ENCODE measurements around the gene CACNA1S.

The CACNA1S gene

GRCh38 chr1:201090541-201090940 lies 21.7 kb downstream of the CACNA1S start:
- no peak for DNase-seq

DNA sequence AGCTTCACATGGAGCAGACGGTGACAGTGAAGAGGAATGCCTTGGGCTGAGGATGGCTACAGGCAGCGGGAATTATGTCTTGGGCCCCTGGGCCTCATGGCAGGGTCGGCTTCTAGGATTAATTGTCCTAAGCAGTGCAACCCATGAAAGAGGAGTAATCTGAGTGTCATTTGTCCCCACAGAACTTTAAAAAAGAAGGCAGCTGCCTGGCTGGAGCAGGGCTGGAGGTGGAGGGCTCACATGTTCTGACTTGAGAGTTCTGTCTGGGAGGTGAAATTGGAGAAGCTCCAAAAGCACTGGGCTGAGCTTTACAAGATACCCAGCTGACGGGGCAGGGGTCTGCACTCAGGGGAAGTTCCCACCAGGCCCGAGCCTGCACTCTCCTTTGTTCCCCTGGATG lies 22.6 kb downstream of the CACNA1S start:
- DNase-seq, result no peak

GRCh38 chr1:201088901-201089525 lies 23.2 kb downstream of the CACNA1S start:
- no peak for DNase-seq

DNA sequence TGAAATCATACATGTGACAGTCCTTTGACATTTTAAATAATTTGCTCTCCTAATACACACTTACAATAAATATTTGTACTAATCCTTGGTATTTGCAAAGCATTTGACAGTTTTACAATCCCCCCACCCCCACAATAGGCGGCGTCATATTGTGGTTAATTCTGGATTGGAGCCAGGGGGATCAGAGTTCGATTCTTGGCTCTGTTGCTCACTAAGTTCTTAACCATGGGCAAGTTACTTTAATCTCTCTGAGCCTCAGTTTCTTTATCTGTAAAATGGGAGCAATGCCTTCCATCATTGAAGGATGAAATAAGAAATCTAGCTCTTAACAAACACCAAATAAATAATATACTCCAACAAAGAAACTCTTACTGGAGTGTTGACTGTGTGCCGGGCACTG lies 23.8 kb downstream of the CACNA1S start:
- DNase-seq, result no peak

GRCh38 chr1:201085902-201086735 lies 26.1 kb downstream of the CACNA1S start:
- peak; percentile 75 for DNase-seq

DNA sequence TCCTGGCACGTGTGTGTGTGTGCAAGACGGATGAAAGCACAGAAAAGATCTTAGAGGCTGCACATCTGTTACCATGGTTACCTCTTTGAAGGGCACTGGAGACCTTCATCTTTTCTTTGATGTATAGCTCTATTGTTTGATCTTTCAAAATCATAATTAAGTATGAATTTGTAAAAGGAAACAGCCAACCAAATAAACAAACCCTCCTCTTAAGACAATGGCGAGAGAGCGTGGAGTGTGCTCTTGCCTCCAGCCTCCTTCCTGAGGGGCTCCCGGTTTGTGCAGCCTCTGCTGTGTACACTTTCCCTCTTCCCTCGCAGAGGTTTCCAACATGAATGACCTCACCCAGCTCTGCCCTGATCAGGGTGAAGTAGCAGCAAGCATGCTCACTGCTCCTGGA lies 27.9 kb downstream of the CACNA1S start:
- DNase-seq, result peak; percentile 22

GRCh38 chr1:201083741-201084140 lies 28.5 kb downstream of the CACNA1S start:
- no peak for DNase-seq

GRCh38 chr1:201080135-201080534 lies 32.1 kb downstream of the CACNA1S start:
- no peak for DNase-seq

GRCh38 chr1:201077736-201078135 lies 34.5 kb downstream of the CACNA1S start:
- no peak for DNase-seq

GRCh38 chr1:201077116-201077515 lies 35.1 kb downstream of the CACNA1S start:
- no peak for DNase-seq

GRCh38 chr1:201076092-201076491 lies 36.1 kb downstream of the CACNA1S start:
- DNase-seq, result no peak

DNA sequence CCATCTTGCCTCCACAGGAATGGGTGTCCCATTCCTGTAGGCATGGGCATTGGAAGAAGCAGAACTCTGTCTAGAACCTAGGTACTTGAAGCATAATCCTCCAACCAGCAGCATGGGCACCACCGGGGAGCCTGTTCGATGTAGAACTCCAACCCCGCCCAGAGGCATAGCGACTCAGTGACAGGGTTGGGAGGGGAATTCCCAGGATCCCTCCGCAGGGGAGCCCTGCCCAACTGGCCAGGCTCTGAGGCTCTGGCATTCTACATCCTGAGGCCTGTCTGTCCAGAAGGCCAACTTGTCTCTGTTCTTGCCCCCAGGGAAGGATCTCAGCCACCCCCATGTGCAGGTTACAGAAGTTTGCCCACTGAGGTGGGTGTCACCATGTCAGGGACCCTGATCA lies 38.2 kb downstream of the CACNA1S start:
- no peak for DNase-seq

- DNase-seq, result no peak
Observed at GRCh38 chr1:201072922-201073321, 39.3 kb downstream of the CACNA1S start.

GRCh38 chr1:201072149-201072548 lies 40.1 kb downstream of the CACNA1S start:
- no peak for DNase-seq

DNA sequence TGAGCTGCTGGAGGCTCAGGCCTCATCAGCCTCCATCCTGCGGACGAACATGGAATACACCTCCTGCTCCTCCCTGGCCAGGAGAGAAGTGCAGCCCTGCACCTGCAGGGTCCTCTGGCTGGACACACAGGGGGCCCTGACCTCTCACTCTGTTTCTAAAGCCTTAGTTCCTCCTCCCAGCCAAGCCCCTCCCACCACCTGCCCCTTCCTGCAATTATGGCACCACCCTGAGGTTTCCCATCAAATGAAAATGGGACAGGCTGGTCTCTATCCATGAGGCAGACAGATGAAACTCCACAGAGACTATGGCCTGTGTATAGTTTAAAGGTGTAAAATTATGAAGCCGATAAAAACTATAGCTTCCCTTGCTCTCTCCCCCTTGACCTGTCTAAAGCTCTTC lies 42.6 kb downstream of the CACNA1S start:
- peak; percentile 87 for DNase-seq

GRCh38 chr1:201068976-201069375 lies 43.2 kb downstream of the CACNA1S start:
- no peak for DNase-seq

DNA sequence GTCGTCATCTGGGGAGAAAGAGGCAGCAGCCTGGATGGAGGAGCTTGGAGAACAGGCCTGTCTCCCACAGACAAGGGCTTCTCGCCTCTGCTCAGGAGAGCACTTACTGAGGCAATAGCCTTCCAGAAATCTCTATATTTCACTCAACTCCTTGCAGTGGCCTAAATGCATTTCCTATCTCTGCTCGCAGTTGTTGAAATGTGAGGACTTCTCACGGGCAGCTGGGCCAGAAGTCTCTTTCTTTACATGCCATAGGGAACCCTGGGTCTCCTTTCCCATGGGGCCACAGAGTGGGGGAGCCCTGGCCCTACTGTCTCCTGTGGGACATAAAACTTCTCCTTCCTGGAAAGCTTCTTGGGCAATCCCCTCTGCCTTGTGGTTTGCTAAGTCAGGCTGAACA lies 45.2 kb downstream of the CACNA1S start:
- DNase-seq, result no peak

DNA sequence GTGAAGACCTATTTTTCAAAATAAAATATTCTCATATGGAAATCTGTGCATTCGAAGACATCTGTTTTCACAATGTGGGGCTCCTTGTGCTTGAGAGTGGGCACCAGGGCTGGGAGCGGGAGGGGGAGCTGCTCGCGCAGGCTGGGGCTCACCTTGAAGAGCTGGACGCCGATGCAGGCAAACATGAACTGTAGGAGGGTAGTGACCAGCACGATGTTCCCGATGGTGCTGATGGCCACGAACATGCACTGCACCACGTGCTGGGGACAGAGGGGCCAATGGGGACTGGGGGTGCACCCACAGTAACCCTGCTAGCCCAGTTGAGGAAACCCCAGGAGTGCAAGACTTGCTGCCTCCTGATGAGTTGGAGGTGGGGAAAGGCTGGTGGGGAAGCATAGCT lies 46.5 kb downstream of the CACNA1S start:
- no peak for DNase-seq

- no peak for DNase-seq
Observed at GRCh38 chr1:201064806-201065205, 47.4 kb downstream of the CACNA1S start.

DNA sequence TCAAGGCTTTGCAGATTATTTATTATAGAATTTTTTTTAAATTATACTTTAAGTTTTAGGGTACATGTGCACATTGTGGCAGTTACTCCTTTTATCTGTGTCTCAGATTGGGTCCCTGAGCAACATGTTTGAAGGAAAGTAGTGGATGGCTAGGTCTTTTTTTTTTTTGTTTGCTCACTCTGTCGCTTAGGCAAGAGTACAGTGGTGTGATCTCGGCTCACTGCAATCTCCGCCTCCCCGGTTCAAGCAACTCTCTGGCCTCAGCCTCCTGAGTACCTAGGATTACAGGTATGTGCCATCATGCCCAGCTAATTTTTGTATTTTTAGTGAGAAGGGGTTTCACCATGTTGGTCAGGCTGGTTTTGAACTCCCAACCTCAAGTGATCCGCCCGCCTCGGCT lies 49.1 kb downstream of the CACNA1S start:
- DNase-seq, result no peak

- no peak for DNase-seq
Observed at GRCh38 chr1:201062511-201063091, 49.6 kb downstream of the CACNA1S start.

GRCh38 chr1:201061886-201062285 lies 50.3 kb downstream of the CACNA1S start:
- no peak for DNase-seq

DNA sequence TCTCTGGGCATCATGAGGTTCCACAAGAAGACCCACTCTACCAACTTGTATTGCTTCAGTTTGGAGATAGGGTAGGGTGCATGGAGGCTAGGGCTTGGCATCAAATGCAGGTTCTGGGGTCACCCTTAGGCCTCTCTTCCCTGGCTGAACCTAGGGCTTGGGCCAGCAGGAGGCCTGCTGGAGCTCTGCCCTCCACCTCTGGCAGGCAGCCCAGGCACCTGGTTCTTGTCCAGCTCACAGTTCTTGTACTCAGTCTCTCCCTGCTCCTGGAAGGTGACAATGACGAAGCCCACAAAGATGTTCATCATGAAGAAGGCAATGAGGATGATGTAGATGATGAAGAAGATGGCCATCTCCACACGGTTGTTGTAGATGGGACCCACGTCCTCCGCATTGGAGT lies 51.2 kb downstream of the CACNA1S start:
- no peak for DNase-seq

DNA sequence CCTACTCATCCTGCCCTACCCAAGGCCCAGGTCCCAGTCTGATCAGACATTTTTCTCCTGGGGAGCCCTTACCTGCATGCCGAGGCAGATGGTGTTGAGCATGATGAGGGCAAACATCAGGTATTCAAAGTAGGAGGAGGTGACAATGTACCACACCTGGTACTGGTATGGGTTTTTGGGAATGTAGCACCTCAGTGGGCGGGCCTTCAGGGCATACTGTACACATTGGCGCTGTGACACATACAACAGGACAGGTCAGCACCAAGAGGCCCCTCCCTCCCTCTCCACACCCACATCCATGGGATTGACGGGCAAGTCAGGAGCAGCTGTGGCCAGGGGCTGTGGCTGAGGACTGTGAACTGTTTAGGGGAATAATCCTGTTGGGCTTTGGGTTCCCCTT lies 51.6 kb downstream of the CACNA1S start:
- DNase-seq, result no peak

Measured in NCI-H146 (cell line).